Fibroblast of upper back skin (primary cell): ENCODE results near the gene HSBP1L1.

Experiments
- DNase-seq: peaks from one replicate; pipeline ENCODE4 v3.0.0-alpha.2; 2013

The HSBP1L1 gene

DNA sequence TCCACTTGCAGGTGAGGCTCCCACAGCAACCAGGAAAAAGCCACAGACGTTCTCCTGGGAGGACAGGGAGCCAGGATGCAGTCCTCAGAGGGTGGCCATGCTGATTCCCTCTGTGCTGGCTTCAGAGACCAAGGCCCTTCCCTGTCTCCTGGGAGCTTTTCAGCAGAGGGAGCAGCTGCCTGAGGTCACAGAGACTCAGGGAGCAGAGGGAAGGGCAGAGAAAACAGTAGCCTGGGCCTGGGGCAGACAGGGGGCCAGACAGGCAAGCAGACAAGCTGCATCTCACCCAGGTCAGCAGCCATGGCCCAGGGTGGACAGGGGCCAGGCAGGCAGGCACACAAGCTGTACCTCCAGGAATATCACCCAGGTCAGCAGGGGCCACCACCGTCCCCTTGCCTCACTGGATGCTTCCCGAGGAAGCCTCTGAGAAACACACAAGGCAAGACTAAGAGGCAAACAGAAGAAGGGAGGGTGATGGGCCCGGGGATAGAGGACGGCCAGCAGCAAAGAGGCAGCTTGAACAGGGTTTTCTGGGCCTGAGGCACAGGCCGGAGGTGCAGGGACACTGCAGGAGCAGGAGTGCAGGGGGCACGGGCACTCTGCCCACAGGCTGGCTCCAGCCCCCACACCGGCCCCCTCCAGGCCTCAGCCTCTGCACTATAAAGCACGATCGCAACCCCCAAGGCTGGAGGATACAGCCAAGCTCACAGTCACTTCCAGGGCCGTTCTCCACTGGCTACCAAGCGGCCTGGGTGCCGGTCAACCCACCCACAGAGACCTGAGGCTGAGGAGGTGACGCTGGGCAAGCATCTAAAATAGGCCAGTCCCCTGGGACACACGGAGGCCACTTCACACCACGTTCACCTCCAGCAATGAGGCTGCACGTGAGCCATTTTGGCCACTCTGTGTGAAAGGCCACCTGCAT lies 19.1 kb upstream of the HSBP1L1 start:
- no peak for DNase-seq

DNA sequence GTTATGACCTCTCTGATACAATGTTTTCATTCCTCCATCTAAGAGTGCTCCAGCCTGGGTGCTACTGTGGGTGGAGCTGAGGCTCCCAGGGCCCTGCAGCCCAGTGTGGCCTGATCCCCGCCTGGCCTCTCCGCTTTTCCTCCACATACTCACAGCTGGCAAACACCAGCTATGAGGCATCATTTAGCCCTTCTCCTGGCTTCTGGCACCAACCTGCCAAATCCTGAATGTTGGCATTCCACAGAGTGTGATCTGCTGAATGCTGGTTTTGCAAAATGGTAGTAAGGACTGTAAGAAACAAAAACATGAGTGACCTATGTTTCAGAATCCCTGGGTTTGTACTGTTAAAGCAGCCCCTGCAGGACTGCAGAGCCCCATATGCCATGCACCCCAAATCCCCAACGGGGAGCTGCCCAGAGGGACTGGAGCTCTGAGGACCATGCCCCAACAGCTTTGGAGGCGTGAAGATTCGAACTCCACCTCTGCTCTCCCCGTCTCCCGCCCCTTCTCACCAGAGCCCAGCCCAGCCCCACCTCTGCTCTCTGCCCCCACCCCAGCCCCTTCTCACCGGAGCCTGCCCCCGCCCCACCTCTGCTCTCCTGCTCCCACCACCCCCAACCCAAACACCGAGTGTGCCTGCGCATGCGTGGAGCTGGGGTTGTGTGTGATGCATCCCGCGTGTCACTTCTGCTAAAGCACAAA lies 17.2 kb upstream of the HSBP1L1 start:
- no peak for DNase-seq

GRCh38 chr18:79947881-79948610 lies 16.4 kb upstream of the HSBP1L1 start:
- DNase-seq = no peak

DNA sequence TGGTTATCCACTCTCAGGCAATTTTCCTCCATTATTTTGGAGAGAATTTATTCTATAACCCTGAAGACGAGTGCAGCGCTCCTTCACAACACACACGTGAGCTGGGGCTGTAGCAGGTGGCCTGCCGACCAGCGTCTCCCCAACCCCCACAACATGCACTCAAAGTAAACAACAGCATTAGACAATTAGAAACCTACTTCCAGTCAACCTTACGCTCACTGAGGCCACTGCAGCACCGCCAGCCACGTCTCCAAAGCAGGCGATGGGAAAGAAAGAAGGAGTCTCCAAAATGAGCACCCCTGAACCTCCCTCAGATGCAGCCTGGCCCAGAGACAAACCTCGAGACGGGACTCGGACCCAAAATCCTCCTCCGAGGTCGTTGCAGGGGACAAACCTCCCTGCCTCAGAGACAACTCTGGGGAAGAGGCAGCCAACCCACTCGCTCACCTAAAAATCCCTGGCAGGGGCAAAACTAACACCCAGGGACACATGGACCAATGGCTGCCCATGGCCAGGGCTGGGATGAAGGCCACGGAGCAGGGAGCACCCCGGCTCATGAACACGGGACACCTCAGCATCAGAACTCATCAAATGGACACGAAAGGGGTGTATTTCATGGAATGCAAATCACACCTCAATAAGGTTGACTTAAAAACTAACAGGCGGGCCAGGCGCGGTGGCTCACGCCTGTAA lies 15.6 kb upstream of the HSBP1L1 start:
- DNase-seq = no peak

GRCh38 chr18:79949697-79950487 lies 14.6 kb upstream of the HSBP1L1 start:
- DNase-seq = no peak

DNA sequence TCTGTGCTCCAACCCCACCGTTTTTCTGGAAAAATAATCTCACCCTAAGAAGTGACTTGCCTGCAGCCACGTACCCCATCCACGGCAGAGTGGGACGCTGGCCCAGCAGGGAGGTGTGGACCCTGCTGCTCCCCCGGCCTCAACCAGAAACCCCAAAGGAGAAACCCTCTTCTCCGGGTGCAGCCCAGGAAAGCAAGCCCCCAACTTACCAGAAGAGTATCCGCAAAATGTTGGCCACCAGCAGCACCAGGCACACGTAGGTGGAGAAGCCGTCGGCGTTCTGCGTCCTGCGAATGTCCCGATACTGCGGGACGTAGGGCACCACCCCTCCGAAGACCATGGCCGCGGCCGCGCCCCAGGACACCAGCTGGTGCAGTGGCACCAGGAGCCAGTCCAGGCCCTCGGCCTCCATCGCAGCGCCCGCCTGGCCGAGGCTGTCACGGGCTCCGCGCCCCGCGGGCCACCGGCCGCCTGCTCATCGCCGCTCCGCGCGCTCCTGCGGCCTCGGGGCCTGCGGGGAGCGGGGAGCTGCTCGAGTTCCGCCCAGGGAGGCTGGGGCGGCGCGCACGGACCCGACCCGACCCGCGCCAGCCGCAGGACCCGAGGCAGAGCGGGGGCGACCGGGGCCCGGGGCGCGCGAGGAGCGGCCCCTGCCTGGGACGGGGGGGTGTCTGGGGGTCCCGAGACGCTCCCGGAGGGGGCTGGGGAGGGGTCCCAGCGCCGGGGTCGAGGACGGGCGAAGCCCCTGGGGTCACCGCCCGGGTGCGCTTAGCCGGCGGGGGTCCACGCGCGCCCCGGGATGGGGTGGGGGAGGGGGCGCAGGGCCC lies 13.7 kb upstream of the HSBP1L1 start:
- no peak for DNase-seq

GRCh38 chr18:79951545-79952455 lies 12.6 kb upstream of the HSBP1L1 start, which contains the start of gene SLC66A2:
Gene SLC66A2, minus strand, starts transcription at chr18:79951653. Its CDS starts 727 bp downstream, at chr18:79950926.
- peak; percentile 84 for DNase-seq

DNA sequence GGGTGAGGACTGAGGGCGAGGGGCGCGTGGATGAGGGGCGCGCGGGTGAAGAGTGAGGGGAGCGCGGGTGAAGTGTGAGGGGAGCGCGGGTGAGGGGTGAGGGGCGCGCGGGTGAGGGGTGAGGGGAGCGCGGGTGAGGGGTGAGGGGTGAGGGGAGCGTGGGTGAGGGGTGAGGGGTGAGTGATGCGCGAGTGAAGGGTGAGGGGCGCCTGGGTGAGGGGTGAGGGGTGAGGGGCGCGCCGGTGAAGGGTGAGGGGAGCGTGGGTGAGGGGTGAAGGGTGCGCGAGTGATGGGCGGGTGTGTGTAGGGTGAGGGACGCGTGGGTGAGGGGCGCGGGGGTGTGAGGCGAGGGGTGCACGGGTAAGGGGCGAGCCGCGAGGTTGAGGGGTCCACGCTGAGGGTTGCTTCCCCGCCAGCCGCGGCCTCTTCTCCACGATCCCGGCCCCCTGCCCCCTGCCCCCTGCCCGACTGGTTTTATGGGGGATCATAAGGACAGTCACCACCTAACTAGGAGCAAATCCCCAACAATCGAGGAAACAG lies 11.9 kb upstream of the HSBP1L1 start:
- DNase-seq = no peak

GRCh38 chr18:79952996-79953559 lies 11.4 kb upstream of the HSBP1L1 start:
- DNase-seq = no peak

DNA sequence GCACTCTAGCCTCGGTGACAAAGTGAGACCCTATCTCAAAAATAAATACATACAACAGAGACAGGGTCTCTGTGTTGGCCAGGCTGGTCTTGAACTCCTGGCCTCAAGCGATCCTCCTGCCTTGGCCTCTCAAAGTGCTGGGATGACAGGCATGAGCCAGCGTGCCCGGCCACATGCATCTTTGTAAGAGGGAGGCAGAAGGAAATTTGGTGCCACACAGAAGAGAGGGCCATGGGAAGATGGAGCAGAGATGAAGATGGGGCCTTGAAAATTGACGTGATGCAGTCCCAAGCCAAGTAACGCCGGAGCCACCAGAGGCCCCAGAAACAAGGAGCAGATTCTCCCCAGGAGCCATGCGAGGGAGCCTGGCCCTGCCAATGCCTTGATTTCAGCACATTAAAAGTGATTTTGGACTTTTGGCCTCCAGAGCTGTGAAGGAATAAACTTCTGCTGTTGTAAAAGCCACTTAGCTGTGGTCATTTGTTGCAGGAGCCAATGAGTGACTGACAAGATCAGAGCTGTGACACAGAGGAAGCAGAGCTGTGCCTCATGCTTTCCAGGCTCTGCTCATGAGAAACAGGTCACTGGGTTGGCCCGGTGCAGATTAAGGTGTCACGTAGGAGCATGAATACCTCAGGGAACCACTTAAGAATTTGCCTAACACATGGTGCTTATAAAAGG lies 10.3 kb upstream of the HSBP1L1 start:
- DNase-seq = no peak

GRCh38 chr18:79954791-79955190 lies 9.7 kb upstream of the HSBP1L1 start:
- DNase-seq = no peak

DNA sequence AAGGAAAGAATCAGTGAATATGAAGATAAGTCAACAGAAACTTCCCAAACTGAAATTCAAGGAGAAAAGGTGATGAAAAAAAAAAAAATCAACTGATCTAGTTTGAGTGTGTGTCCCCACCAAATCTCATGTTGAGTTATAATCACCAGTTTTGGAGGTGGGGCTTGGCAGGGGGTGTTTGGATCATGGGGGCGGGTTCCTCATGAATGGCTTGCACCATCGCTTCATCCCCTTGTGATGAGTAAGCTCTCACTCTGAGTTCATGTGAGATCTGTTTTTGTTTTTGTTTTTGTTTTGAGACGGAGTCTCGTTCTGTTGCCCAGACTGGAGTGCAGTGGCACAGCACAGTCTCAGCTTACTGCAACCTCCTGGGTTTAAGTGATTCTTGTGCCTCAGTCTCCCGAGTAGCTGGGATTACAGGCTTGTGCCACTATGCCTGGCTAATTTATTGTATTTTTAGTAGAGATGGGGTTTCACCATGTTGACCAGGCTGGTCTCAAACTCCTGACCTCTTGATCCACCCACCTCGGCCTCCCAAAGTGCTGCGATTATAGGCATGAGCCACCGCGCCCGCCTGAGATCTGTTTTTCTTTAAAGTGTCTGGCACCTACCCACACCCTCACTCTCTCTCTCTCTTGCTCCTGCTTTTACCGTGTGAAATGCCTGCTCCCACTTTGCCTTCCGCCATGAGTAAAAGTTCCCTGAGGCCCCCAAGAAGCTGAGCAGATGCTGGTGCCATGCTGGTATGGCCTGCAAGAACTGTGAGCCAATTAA lies 9.0 kb upstream of the HSBP1L1 start:
- DNase-seq = no peak

DNA sequence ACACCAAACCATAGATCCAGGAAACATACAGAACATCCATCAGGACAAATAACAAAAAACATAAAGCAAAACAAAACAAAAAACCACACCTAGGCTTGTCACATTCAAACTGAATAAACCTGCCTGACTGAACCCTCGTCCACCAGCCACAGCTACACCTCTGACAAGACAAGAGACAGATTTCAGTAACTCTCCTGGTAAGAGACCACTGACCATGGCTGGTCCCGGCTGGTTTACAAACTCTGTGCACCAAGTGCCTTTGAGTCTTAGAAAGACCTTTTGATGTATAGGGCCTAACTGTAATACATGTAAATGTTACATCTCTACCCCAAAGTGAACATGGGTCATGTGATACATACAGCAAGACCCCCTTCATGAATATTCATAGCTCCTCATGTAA lies 8.2 kb upstream of the HSBP1L1 start:
- DNase-seq = no peak

GRCh38 chr18:79958981-79959380 lies 5.5 kb upstream of the HSBP1L1 start:
- DNase-seq = no peak

GRCh38 chr18:79960161-79960801 lies 4.2 kb upstream of the HSBP1L1 start:
- peak; percentile 21 for DNase-seq

GRCh38 chr18:79960921-79961526 lies 3.4 kb upstream of the HSBP1L1 start:
- no peak for DNase-seq
